GM12878 (cell line): Measurements from ENCODE around the gene DDX23. TPM values are rescaled to one million over a fixed set of nuclear protein-coding genes. Genes with fewer than 3 reads are reported as not detected.

ENCODE experiments used
- ATAC-seq: fragments of 200-7000 bp; cut with Tn5 transposase; 3 replicates; pipeline ENCODE4 v1.9.1; 2020; ENCODE audit warnings: mild to moderate bottlenecking, moderate library complexity
- BruUV-seq: library from RNA; stranded (reverse); fragments of 400-500 nt; replicated peaks from 2 replicates; lab custom pipeline; 2021; lab: Mats Ljungman, UMichigan
- CTCF ChIA-PET: fragments of 300-600 bp; sonication (Branson Sonifier 250); formaldehyde crosslinking; extraction: SDS; loops from one replicate; lab custom pipeline; 2021; ENCODE audit warnings: inconsistent platforms; lab: Yijun Ruan, JAX
- POLR2A ChIA-PET: fragments of 350-600 bp; formaldehyde crosslinking; extraction: SDS; loops from one replicate; lab custom pipeline; 2021; ENCODE audit warnings: inconsistent platforms; lab: Charles Lee
- RAD21 ChIA-PET: fragments of 300-600 bp; sonication (Branson Sonifier 250); formaldehyde crosslinking; loops from one replicate; lab custom pipeline; 2023; ENCODE audit warnings: antibody characterized with exemption; ENCODE audit not compliant: unreplicated experiment; lab: Charles Lee
- SMC1A ChIA-PET: fragments of 300-600 bp; sonication (Branson Sonifier 250); formaldehyde crosslinking; loops from one replicate; lab custom pipeline; 2023; ENCODE audit not compliant: unreplicated experiment, uncharacterized antibody; lab: Charles Lee
- DNase-seq: peaks from one replicate; pipeline ENCODE4 v3.0.0-alpha.2; 2011; ENCODE audit warnings: low read depth, low spot score
- FAIRE-seq: peaks from 3 replicates; lab custom pipeline; 2011; peaks lifted over from hg19 to GRCh38; lab: Jason Lieb, UNC
- H2AFZ ChIP-seq: 2 replicates; pipeline ENCODE4 v1.6.0; 2011; ENCODE audit warnings: low read depth, low read length, control low read depth; ENCODE audit not compliant: control insufficient read depth
- H3K27ac ChIP-seq: 2 replicates; pipeline ENCODE4 v1.5.1; 2011; ENCODE audit warnings: control low read depth; ENCODE audit not compliant: control insufficient read depth, insufficient read depth
- H3K27me3 ChIP-seq, 2 experiments: replicated peaks in 1 of 2; 2 replicates each; pipeline versions ENCODE4 v1.6.0 to v1.6.1; 2011; ENCODE audit warnings: low read length in 1 of 2; ENCODE audit not compliant: control insufficient read depth in 2 of 2, insufficient read depth in 2 of 2
- H3K36me3 ChIP-seq, 2 experiments: 2 replicates each; pipeline ENCODE4 v1.5.1; 2011; ENCODE audit warnings: low read length in 1 of 2; ENCODE audit not compliant: control insufficient read depth in 2 of 2, insufficient read depth in 2 of 2
- H3K4me1 ChIP-seq: 2 replicates; pipeline ENCODE4 v1.6.1; 2011; ENCODE audit warnings: mild to moderate bottlenecking, low read length, moderate library complexity, mixed read lengths; ENCODE audit not compliant: control insufficient read depth, insufficient read depth
- H3K4me2 ChIP-seq: 2 replicates; pipeline ENCODE4 v1.6.0; 2011; ENCODE audit warnings: control low read depth; ENCODE audit not compliant: control insufficient read depth, insufficient read depth
- H3K4me3 ChIP-seq: fragments of 200-600 bp; sonication (generic); 2 replicates; pipeline ENCODE4 v1.5.1; 2016
- H3K79me2 ChIP-seq: 2 replicates; pipeline ENCODE4 v1.6.0; 2011; ENCODE audit warnings: low read length; ENCODE audit not compliant: control insufficient read depth, insufficient read depth
- H3K9ac ChIP-seq: 2 replicates; pipeline ENCODE4 v1.8.0; 2011; ENCODE audit warnings: low read length, control low read depth, mixed read lengths; ENCODE audit not compliant: control insufficient read depth, insufficient read depth
- H3K9me3 ChIP-seq: replicated peaks from 3 replicates; pipeline ENCODE4 v1.5.1; 2011; ENCODE audit warnings: mild to moderate bottlenecking, low read length; ENCODE audit not compliant: control insufficient read depth, insufficient read depth
- H4K20me1 ChIP-seq: 2 replicates; pipeline ENCODE4 v1.6.0; 2011; ENCODE audit not compliant: control insufficient read depth, insufficient read depth
- BHLHE40 ChIP-seq, 2 experiments: fragments of 450-650 bp in 1 of 2; IDR thresholded peaks; 2 replicates each; pipeline ENCODE4 v1.6.1; 2011 to 2017; ENCODE audit warnings: low read depth in 2 of 2, borderline replicate concordance in 1 of 2, improper control_type of control experiment in 1 of 2, low read length in 1 of 2, mild to moderate bottlenecking in 1 of 2
- DPF2 ChIP-seq: fragments of 450-650 bp; IDR thresholded peaks from 2 replicates; pipeline ENCODE4 v1.6.1; 2017; ENCODE audit warnings: mild to moderate bottlenecking
- EGR1 ChIP-seq, 2 experiments: IDR thresholded peaks; 1 replicate in 1 of 2; 2 replicates in 1 of 2; pipeline ENCODE4 v1.6.1; 2011 to 2012; ENCODE audit warnings: low read depth in 2 of 2, low read length in 2 of 2, borderline replicate concordance in 1 of 2, mild to moderate bottlenecking in 1 of 2, moderate library complexity in 1 of 2
- EP300 ChIP-seq, 2 experiments: fragments of 150-350 bp in 1 of 2; IDR thresholded peaks; 2 replicates each; pipeline ENCODE4 v1.6.1; 2011 to 2012; ENCODE audit warnings: low read depth in 2 of 2, low read length in 2 of 2, borderline replicate concordance in 1 of 2, improper control_type of control experiment in 1 of 2, inconsistent platforms in 1 of 2; ENCODE audit not compliant: control insufficient read depth in 1 of 2
- GABPA ChIP-seq: IDR thresholded peaks from 2 replicates; pipeline ENCODE4 v1.6.1; 2014; ENCODE audit warnings: antibody characterized with exemption, low read depth, mild to moderate bottlenecking, inconsistent platforms
- IRF5 ChIP-seq: fragments of 450-650 bp; IDR thresholded peaks from 2 replicates; pipeline ENCODE4 v1.6.1; 2017; ENCODE audit warnings: borderline replicate concordance
- LARP7 ChIP-seq: fragments of 450-650 bp; IDR thresholded peaks from 2 replicates; pipeline ENCODE4 v1.6.1; 2017; ENCODE audit warnings: mild to moderate bottlenecking
- MEF2A ChIP-seq: IDR thresholded peaks from 2 replicates; pipeline ENCODE4 v1.6.1; 2011; ENCODE audit warnings: low read depth, mild to moderate bottlenecking, low read length, moderate library complexity; ENCODE audit not compliant: insufficient read depth
- MTA2 ChIP-seq: fragments of 450-650 bp; IDR thresholded peaks from 2 replicates; pipeline ENCODE4 v1.6.1; 2016; ENCODE audit warnings: low read depth, mild to moderate bottlenecking, moderate library complexity
- MXI1 ChIP-seq: fragments of 150-350 bp; IDR thresholded peaks from 2 replicates; pipeline ENCODE4 v1.6.1; 2011; ENCODE audit warnings: low read depth, mild to moderate bottlenecking, inconsistent platforms, low read length, improper control_type of control experiment
- NBN ChIP-seq: fragments of 450-650 bp; IDR thresholded peaks from 2 replicates; pipeline ENCODE4 v1.6.1; 2016
- RFX5 ChIP-seq: IDR thresholded peaks from 2 replicates; pipeline ENCODE4 v1.6.1; 2011; ENCODE audit warnings: low read depth, low read length, improper control_type of control experiment
- RUNX3 ChIP-seq: IDR thresholded peaks from 2 replicates; pipeline ENCODE4 v1.6.1; 2012; ENCODE audit warnings: low read length, inconsistent platforms
- SMARCA5 ChIP-seq: fragments of 450-650 bp; IDR thresholded peaks from 2 replicates; pipeline ENCODE4 v1.6.1; 2017; ENCODE audit warnings: mild to moderate bottlenecking
- SUPT20H ChIP-seq: IDR thresholded peaks from 2 replicates; pipeline ENCODE4 v1.6.1; 2011; ENCODE audit warnings: low read depth, mild to moderate bottlenecking, low read length, moderate library complexity, borderline replicate concordance; ENCODE audit not compliant: control insufficient read depth
- ZNF687 ChIP-seq: fragments of 450-650 bp; IDR thresholded peaks from 2 replicates; pipeline ENCODE4 v1.6.1; 2017; ENCODE audit warnings: mild to moderate bottlenecking, moderate library complexity
- ZSCAN29 ChIP-seq: fragments of 450-650 bp; IDR thresholded peaks from 2 replicates; pipeline ENCODE4 v1.6.1; 2017; ENCODE audit warnings: mild to moderate bottlenecking, moderate library complexity
- WGBS: methylation state at CpG from one replicate; pipeline ENCODE4 v1.1.6; 2016; ENCODE audit warnings: low lambda C conversion rate; ENCODE audit not compliant: insufficient replicate concordance, insufficient coverage; ENCODE audit errors: missing lambda C conversion rate; 5-methylcytosine and 5-hydroxymethylcytosine counted together
- in situ Hi-C: fragments of 300-500 bp; cut with MboI; formaldehyde crosslinking; loops from 9 replicates; pipeline ENCODE4 v1.14.3; 2018; ENCODE audit warnings: mixed read lengths
- intact Hi-C: fragments of 100-400 bp; cut with micrococcal nuclease; formaldehyde crosslinking; loops from one replicate; pipeline ENCODE4 v1.14.2; 2022; ENCODE audit not compliant: unreplicated experiment
- polyA plus RNA-seq, 11 experiments: library from polyadenylated mRNA; depleted of rRNA in 4 of 11; unstranded in 6 of 11; stranded (reverse) in 5 of 11; fragments of >200 nt; fragmentation: Nextera tagmentation in 4 of 11; fragmentation: Illumina TruSeq in 1 of 11; extraction: Ambion mirVana in 4 of 11; extraction: Trizol in 1 of 11; gene quantifications; 1 replicate in 1 of 11; 2 replicates in 10 of 11; pipeline versions ENCODE4 v1.2.1 to v1.2.3, GENCODE V29; 2011 to 2016; ENCODE audit warnings: inconsistent platforms in 2 of 11, missing spikeins in 2 of 11, low read depth in 1 of 11
- total RNA-seq, 4 experiments: library from RNA; depleted of rRNA in 3 of 4; stranded (reverse); fragments of >200 nt in 3 of 4; fragmentation: Illumina TruSeq in 1 of 4; extraction: Trizol in 1 of 4; gene quantifications; 2 replicates each; pipeline versions ENCODE4 v1.2.1 to v1.2.3, GENCODE V29; 2013 to 2021

Gene DDX23
- total and polyA plus RNA-seq, 10 of the 15 experiments (the other 5 are each of a cell fraction or from before 2014, with no cell fraction given) = 25.8 to 107 (median 77.4) TPM

GRCh38 chr12:48814262-48815125 is 37.5 kb downstream of the DDX23 start:
- intact Hi-C loops = no loop called here
- Histone ChIP-seq H3K27me3 (peaks cover 1 to 3% of the 10 kb centered on the region in 2 experiments; a peak in 3 of 4 replicates), H3K9me3 (no peaks in the 10 kb centered on the region), H3K9ac (peak overlapping the region; percentile 69; the same call in 1 of the 2 replicates), H3K36me3 (no peaks in the 10 kb centered on the region), H3K79me2 (no peaks in the 10 kb centered on the region), H3K4me2 (peak overlapping the region; percentile 92), H3K4me1 (peaks cover 7% of the 10 kb centered on the region), H3K27ac (no peak overlapping the region), H4K20me1 (no peaks in the 10 kb centered on the region), H2AFZ (peak overlapping the region; percentile 95), H3K4me3 (peak overlapping the region; percentile 66)
- DNase-seq (peak; percentile 31), FAIRE-seq (peak; percentile 75), ATAC-seq (peak; percentile 92)
- CTCF ChIA-PET = interaction anchor here (0.6 to 5.7 kb wide), 43 partner anchors 9 to 714 kb away, joined by 3 to 58 read pairs (median 3); partner anchors contain the start of genes ADCY6, ARF3, CCNT1 and DDX23
- no TSS peak for BruUV-seq
- in situ Hi-C loops = no loop called here
- RAD21 ChIA-PET = interaction anchor here (0.9 to 2.3 kb wide), 5 partner anchors 15 to 252 kb away, joined by 3 to 13 read pairs (median 4); partner anchors contain the start of gene DDX23
- POLR2A ChIA-PET = interaction anchor here (0.6 to 2.9 kb wide), 5 partner anchors 24 to 330 kb away, joined by 3 to 13 read pairs (median 4); partner anchors contain the start of genes DDX23 and RND1
- SMC1A ChIA-PET = interaction anchor here (0.7 to 1.6 kb wide), 2 partner anchors 35 to 38 kb away, joined by 4 to 5 read pairs; no protein-coding TSS in a partner anchor
- 2% methylated on average over 58 of the region's 70 CpGs for WGBS
- TF ChIP-seq LARP7 (peak; percentile 82), EGR1 (IDR thresholded peaks at IDR 0.05; ENCODE audit: borderline replicate concordance in 1 of 2, low read depth in 2 of 2, low read length in 2 of 2) (no peak), ZNF687 (peak; percentile 68), SUPT20H (no peak), IRF5 (no peak), BHLHE40 (IDR thresholded peaks at IDR 0.05; ENCODE audit: borderline replicate concordance in 1 of 2, low read depth in 2 of 2, low read length in 1 of 2) (peak; percentile 14 to 74; a peak in 2 of 4 replicates), DPF2 (peak; percentile 72; the same call in 1 of the 2 replicates), RFX5 (0 out of 2 replicates have a peak, but pooled peaks have one; percentile 9), MXI1 (peak; percentile 88), ZSCAN29 (peak; percentile 78; the same call in 1 of the 2 replicates), EP300 (IDR thresholded peaks at IDR 0.05; ENCODE audit: borderline replicate concordance in 1 of 2, control insufficient read depth in 1 of 2, low read depth in 2 of 2, low read length in 2 of 2) (no peak), RUNX3 (peak; percentile 59), SMARCA5 (peak; percentile 100), GABPA (no peak), MEF2A (0 out of 2 replicates have a peak, but pooled peaks have one; percentile 48), MTA2 (no peak; the same call in 1 of the 2 replicates), NBN (0 out of 2 replicates have a peak, but pooled peaks have one; percentile 14)
